SU-DHL-6 (cell line): Measurements from ENCODE around the gene TMEM178B.

Experiments used
- H2AFZ ChIP-seq: fragments of 200-600 bp; sonication (generic); 2 replicates; pipeline ENCODE4 v1.6.1; 2014; ENCODE audit warnings: low read depth, mild to moderate bottlenecking, moderate library complexity, mixed read lengths, antibody characterized with exemption, low read length; ENCODE audit not compliant: severe bottlenecking
- H3F3A ChIP-seq: fragments of 200-600 bp; shearing (Covaris generic); 2 replicates; pipeline ENCODE4 v1.6.0; 2016; ENCODE audit warnings: antibody characterized with exemption, mild to moderate bottlenecking; ENCODE audit not compliant: insufficient read depth
- H3K27ac ChIP-seq: fragments of 200-600 bp; sonication (generic); 2 replicates; pipeline ENCODE4 v1.5.1; 2016; ENCODE audit warnings: low read depth, mild to moderate bottlenecking, low read length, moderate library complexity, mixed read lengths
- H3K27me3 ChIP-seq: fragments of 200-600 bp; sonication (generic), shearing (Covaris generic); 2 replicates; pipeline ENCODE4 v1.6.0; 2014; ENCODE audit warnings: mild to moderate bottlenecking, low read length
- H3K36me3 ChIP-seq: fragments of 200-600 bp; sonication (generic); 2 replicates; pipeline ENCODE4 v1.6.1; 2014; ENCODE audit warnings: mild to moderate bottlenecking, low read length, mixed read lengths
- H3K4me2 ChIP-seq: fragments of 300-600, 200-600 bp; shearing (Covaris generic), sonication (generic); 2 replicates; pipeline ENCODE4 v1.6.0; 2014; ENCODE audit warnings: low read length, low read depth, mild to moderate bottlenecking; ENCODE audit not compliant: poor library complexity, severe bottlenecking
- H3K4me3 ChIP-seq: fragments of 200-600 bp; sonication (generic); 2 replicates; pipeline ENCODE4 v1.5.1; 2014; ENCODE audit warnings: antibody characterized with exemption, low read length, mild to moderate bottlenecking, mixed read lengths; ENCODE audit not compliant: insufficient read depth, poor library complexity, severe bottlenecking
- H3K79me2 ChIP-seq: fragments of 200-600 bp; sonication (generic); 2 replicates; pipeline ENCODE4 v1.6.1; 2014; ENCODE audit warnings: mild to moderate bottlenecking, low read length, moderate library complexity; ENCODE audit not compliant: insufficient read depth
- H3K9ac ChIP-seq: fragments of 200-600 bp; sonication (generic); 2 replicates; pipeline ENCODE4 v1.7.0; 2014; ENCODE audit warnings: mild to moderate bottlenecking, low read length
- H3K9me2 ChIP-seq: fragments of 200-600 bp; sonication (generic); replicated peaks from 2 replicates; pipeline ENCODE4 v1.6.1; 2014; ENCODE audit warnings: low read length; ENCODE audit not compliant: insufficient read depth
- H3K9me3 ChIP-seq: fragments of 200-600 bp; sonication (generic); 2 replicates; pipeline ENCODE4 v1.6.1; 2014; ENCODE audit warnings: low read length, mixed read lengths; ENCODE audit not compliant: insufficient read depth
- H4K20me1 ChIP-seq: fragments of 200-600 bp; sonication (generic); 2 replicates; pipeline ENCODE4 v1.6.1; 2014; ENCODE audit warnings: low read depth, mild to moderate bottlenecking, antibody characterized with exemption, low read length, moderate library complexity, mixed read lengths
- CTCF ChIP-seq: fragments of 200-600 bp; sonication (generic); IDR thresholded peaks from one replicate; pipeline ENCODE4 v1.5.1; 2017; ENCODE audit warnings: antibody characterized with exemption, mild to moderate bottlenecking, low read length, moderate library complexity; ENCODE audit not compliant: insufficient read depth, poor library complexity, severe bottlenecking
- EZH2phosphoT487 ChIP-seq: fragments of 200-600 bp; sonication (generic), shearing (Covaris generic); conservative IDR thresholded peaks from 2 replicates; pipeline ENCODE4 v1.6.1; 2018; ENCODE audit warnings: mild to moderate bottlenecking, antibody characterized with exemption, low read length, moderate library complexity, mixed read lengths

Gene TMEM178B

DNA sequence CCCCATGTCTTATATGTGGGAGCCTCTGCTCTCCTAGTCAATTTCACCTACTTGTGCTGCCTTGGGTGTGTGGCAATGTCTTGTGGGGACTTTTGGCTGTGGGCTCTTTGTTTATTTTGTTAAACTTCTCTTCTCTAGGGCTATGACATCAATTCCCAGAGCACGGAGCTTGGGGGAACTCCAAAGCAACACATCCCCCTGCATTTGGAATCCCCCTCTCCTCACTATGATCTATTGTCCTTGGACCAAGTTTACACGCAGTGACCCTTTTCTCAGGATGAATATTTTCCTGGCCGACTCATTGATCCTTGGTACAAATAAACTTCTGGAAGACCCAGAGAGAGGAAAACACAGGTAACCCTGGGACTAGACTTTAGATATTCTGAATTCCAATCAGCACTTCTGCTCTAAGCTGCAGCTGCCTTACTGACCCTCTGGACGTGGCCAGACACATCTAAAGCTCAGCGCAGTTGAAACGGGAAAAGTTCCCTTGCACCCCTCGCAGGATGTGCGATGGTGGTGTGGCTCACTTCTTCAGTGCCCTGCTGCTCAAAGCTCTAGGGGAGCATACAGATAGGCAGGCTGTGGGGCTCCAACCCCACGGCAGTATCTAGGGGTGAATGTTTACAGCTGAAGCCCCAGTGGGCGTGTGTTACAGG, 110.8 kb downstream of the TMEM178B start:
- no peak overlapping the region for H3K27ac ChIP-seq
- no peaks in the 10 kb centered on the region for H3K36me3 ChIP-seq
- TF ChIP-seq EZH2phosphoT487 = no peak
- no peak for TF ChIP-seq CTCF
- no peak overlapping the region for H3K9ac ChIP-seq
- H3K27me3 ChIP-seq = no peaks in the 10 kb centered on the region
- no peaks in the 10 kb centered on the region for H3K9me2 ChIP-seq
- H4K20me1 ChIP-seq = no peaks in the 10 kb centered on the region
- no peak overlapping the region for H2AFZ ChIP-seq
- no peaks in the 10 kb centered on the region for H3K9me3 ChIP-seq
- H3K79me2 ChIP-seq = no peaks in the 10 kb centered on the region
- no peaks in the 10 kb centered on the region for H3F3A ChIP-seq
- H3K4me3 ChIP-seq = no peak overlapping the region
- H3K4me2 ChIP-seq = no peak overlapping the region

DNA sequence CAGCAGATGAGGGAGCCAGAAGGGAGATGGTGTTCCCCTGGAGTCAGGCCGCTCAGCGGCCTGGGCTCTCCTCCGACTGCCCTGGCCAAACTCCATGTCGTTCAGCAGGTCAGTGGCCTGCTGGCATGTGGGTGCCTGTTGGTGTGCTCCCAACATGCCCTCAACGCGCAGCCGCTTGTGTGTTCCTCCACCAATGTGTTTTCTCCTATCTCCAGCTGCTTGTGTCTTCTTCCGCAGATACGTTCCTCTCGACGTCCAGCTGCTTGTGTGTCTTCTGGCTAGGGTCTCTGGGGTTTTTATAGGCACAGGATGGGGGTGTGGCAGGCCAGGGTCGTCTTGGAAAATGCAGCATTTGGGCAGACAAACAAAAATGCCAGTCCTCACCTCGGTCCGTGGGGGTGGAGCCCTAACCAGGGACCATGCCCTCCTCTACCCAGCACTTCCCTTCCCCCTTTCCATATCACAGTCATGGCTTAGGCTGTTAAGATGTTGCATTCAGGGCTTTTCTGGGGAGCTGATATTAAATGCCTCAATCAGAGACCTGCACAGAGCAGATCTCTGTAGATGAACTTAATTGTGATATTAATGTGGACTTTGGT, 111.6 kb downstream of the TMEM178B start:
- Histone ChIP-seq H3F3A (no peaks in the 10 kb centered on the region), H3K9ac (no peak overlapping the region), H3K4me2 (no peak overlapping the region), H3K27ac (no peak overlapping the region), H3K27me3 (no peaks in the 10 kb centered on the region), H3K36me3 (no peaks in the 10 kb centered on the region), H3K9me3 (no peaks in the 10 kb centered on the region), H3K4me3 (no peak overlapping the region), H3K9me2 (no peaks in the 10 kb centered on the region), H4K20me1 (no peaks in the 10 kb centered on the region), H3K79me2 (no peaks in the 10 kb centered on the region), H2AFZ (no peak overlapping the region)
- TF ChIP-seq CTCF (no peak), EZH2phosphoT487 (no peak)

DNA sequence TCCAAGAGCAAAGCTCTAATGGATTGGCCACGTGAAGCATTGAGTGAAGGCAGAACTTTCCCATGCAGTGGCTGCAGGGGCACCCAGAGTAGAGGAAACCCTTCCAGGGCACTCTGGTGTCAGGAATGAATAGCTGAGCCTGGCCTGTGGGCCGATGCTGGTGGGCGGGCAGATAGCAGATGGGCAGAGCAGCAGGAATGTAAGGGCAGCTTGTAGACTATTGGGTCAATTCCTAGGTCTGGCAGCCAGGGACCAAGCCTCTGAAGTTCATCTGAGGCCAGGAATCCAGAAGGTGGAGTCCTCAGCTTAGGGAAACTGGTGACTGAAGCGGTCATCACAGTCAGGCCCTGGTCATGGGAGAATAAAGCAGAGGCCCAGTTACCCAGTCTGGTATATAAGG, 115.4 kb downstream of the TMEM178B start:
- Histone ChIP-seq H3K36me3 (no peaks in the 10 kb centered on the region), H4K20me1 (no peaks in the 10 kb centered on the region), H3K9ac (no peak overlapping the region), H3K79me2 (no peaks in the 10 kb centered on the region), H3K27ac (no peak overlapping the region), H3K9me3 (no peaks in the 10 kb centered on the region), H3F3A (no peaks in the 10 kb centered on the region), H3K9me2 (no peaks in the 10 kb centered on the region), H2AFZ (no peak overlapping the region), H3K27me3 (no peaks in the 10 kb centered on the region), H3K4me2 (no peak overlapping the region), H3K4me3 (no peak overlapping the region)
- TF ChIP-seq EZH2phosphoT487 = no peak
- TF ChIP-seq CTCF = no peak
